Dendritic cell treated with granulocyte-macrophage colony-stimulating factor and Interleukin-4, amounts not matched to agents 40 ng/mL and 50 ng/mL, for 4 days (primary cell): ENCODE results near the gene PTPRD.

ENCODE experiments used
- H3K27ac Mint-ChIP-seq: one replicate; pipeline ENCODE4 v1.8.0; 2022; ENCODE audit warnings: mild to moderate bottlenecking, mixed read lengths
- H3K27me3 Mint-ChIP-seq: one replicate; pipeline ENCODE4 v1.8.0; 2022; ENCODE audit warnings: mild to moderate bottlenecking, mixed read lengths
- H3K36me3 Mint-ChIP-seq: one replicate; pipeline ENCODE4 v1.8.0; 2022; ENCODE audit warnings: low read depth, mixed read lengths
- H3K4me1 Mint-ChIP-seq: one replicate; pipeline ENCODE4 v1.8.0; 2022; ENCODE audit warnings: low read depth, mixed read lengths
- H3K4me3 Mint-ChIP-seq: one replicate; pipeline ENCODE4 v1.8.0; 2022; ENCODE audit warnings: mild to moderate bottlenecking, moderate library complexity, mixed read lengths
- H3K9me3 Mint-ChIP-seq: one replicate; pipeline ENCODE4 v1.8.0; 2022; ENCODE audit warnings: mixed read lengths
- intact Hi-C: fragments of 100-400 bp; cut with micrococcal nuclease; formaldehyde crosslinking; loops from one replicate; pipeline ENCODE4 v1.15.0; 2022

PTPRD gene

DNA sequence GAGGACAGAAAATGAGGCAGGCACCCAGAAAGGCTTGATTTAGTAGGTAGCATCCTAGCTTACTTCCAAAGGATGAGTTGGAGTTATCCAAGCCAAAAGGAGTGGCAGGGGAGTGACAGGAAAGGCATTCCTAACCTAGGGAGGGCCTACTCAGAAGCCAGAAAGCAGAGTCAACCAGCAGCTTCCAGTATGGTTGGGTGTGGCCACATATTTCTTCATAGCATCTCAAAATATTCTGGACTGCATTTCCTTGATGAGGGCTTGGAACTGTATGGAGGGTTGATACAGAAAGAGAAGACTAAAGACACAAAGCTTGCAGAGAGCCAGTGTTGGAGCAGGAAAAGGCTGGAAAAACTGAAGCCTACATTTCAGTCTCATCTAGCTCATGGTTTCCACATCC lies 2156.5 kb downstream of the PTPRD start:
- Mint-ChIP-seq H3K36me3 (no peaks in the 10 kb centered on the region), H3K4me3 (no peak overlapping the region), H3K4me1 (no peaks in the 10 kb centered on the region), H3K27me3 (no peaks in the 10 kb centered on the region), H3K9me3 (no peaks in the 10 kb centered on the region), H3K27ac (no peak overlapping the region)
- intact Hi-C loops, result no loop called here

DNA sequence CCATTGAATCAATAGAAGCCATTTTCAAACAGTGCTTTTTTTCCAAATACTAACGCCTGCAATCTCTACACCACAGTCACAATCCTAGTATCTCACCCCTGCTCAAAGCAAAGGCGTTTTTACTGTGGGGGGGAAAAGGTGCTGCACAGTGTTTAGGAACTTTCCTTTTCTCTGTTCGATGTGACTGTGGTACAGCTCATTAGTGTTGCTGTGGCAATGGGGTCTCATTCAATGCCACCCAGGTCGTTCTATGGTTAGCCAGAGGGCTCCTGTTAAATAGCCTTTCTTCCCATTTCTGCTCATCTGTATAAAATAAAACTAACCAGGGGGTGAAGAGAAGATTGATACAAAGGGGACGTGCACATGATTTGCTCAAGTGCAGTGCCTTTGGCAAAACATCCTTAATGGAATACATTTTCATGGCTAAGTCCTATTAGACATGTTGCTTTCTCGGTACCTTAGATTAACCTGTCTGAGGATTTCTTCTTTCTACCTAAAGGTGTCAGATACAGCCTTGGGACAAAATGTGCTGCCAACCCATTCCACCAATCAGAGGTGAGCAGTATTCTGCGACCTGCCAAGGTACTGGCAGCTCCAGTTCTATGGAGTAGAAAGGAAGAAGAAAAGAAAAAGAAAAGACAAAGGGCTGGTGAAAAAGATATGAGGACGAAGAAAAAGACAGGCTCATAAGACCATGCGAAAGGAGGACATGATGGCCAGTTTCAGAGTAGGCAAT lies 2161.8 kb downstream of the PTPRD start:
- H3K27ac Mint-ChIP-seq, result no peak overlapping the region
- no peaks in the 10 kb centered on the region for H3K4me1 Mint-ChIP-seq
- H3K4me3 Mint-ChIP-seq, result no peak overlapping the region
- no peaks in the 10 kb centered on the region for H3K27me3 Mint-ChIP-seq
- no peaks in the 10 kb centered on the region for H3K9me3 Mint-ChIP-seq
- no peaks in the 10 kb centered on the region for H3K36me3 Mint-ChIP-seq
- intact Hi-C loops, result no loop called here

DNA sequence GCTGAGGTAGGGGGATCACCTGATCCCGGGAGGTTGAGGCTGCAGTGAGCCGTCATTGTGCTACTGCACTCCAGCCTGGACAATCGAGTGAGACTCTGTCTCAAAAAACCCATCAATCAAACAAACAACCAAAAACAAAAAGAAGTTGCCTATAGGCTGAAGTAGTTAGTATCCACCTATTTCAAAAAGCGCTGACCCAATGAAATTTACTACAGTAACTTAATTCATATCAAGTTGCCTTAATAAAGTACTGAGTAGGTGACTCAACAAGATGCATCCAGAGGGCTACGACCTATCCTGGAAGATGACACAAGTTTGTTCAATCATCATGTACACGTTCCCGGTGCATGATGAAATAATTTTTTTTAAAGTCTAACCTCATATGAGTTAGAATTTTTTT lies 2164.6 kb downstream of the PTPRD start:
- Mint-ChIP-seq H3K9me3 (no peaks in the 10 kb centered on the region), H3K27me3 (no peaks in the 10 kb centered on the region), H3K4me1 (no peaks in the 10 kb centered on the region), H3K4me3 (no peak overlapping the region), H3K27ac (no peak overlapping the region), H3K36me3 (no peaks in the 10 kb centered on the region)
- intact Hi-C loops, result no loop called here

DNA sequence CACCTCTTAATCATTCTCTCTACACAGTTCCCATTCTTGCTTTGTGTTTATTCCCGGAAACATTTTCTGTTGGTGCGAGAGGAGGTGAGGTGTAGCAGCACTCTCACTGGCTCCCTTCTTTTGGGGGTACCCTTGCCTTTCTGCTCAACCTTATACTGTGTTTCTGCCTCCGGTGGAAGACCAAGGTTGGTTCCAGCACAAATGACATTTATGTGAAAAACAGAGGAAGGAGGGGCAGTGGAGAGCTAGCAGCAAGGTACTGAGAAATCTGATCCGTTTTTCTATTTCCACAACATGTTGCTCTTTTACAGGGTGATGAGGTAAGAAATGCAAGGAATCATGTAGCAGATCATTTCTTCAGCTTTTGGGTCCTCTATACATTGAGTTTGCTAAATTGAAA lies 2165.2 kb downstream of the PTPRD start:
- H3K27ac Mint-ChIP-seq, result no peak overlapping the region
- H3K9me3 Mint-ChIP-seq, result no peaks in the 10 kb centered on the region
- H3K4me3 Mint-ChIP-seq, result no peak overlapping the region
- intact Hi-C loops, result no loop called here
- H3K27me3 Mint-ChIP-seq, result no peaks in the 10 kb centered on the region
- no peaks in the 10 kb centered on the region for H3K36me3 Mint-ChIP-seq
- no peaks in the 10 kb centered on the region for H3K4me1 Mint-ChIP-seq

DNA sequence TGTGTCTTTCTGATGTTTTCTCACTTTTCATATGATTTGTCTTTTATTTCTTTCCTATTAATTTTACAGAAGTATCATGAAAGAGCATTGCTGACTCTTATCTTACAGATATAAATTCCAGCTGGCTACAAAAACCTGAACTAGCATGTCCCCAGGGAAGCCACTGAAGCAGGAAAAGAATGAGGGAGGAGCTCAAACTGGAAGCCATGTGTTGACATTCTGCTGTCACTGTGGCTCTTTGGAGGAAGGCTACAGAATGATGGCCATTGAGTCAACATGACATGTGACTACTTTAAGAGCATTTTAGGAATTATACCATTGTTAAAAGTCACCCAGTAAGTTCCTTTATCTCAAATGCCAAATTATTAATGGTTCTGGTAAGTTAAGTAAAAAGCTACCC lies 2174.9 kb downstream of the PTPRD start:
- no peak overlapping the region for H3K27ac Mint-ChIP-seq
- H3K4me3 Mint-ChIP-seq, result no peak overlapping the region
- H3K4me1 Mint-ChIP-seq, result no peaks in the 10 kb centered on the region
- intact Hi-C loops, result no loop called here
- no peaks in the 10 kb centered on the region for H3K27me3 Mint-ChIP-seq
- peaks cover 9% of the 10 kb centered on the region for H3K9me3 Mint-ChIP-seq
- no peaks in the 10 kb centered on the region for H3K36me3 Mint-ChIP-seq

DNA sequence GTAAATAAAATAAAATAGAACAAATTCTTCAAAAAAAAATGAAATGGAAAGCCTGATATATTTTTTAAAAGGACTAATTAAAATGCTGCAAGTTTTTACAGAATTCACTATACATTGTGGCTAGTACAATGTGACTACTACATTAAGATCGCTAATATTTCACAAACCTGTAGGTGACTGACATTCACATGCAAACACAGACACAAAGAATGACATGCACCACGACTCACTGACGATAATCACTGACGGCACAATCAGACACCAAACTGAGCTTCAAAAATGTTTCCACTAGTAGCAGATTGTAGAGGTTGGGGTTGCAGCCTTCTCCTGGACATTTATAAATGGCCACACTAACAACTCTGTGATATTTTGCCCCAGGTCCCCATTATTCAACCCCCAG lies 2175.5 kb downstream of the PTPRD start:
- no peak overlapping the region for H3K4me3 Mint-ChIP-seq

DNA sequence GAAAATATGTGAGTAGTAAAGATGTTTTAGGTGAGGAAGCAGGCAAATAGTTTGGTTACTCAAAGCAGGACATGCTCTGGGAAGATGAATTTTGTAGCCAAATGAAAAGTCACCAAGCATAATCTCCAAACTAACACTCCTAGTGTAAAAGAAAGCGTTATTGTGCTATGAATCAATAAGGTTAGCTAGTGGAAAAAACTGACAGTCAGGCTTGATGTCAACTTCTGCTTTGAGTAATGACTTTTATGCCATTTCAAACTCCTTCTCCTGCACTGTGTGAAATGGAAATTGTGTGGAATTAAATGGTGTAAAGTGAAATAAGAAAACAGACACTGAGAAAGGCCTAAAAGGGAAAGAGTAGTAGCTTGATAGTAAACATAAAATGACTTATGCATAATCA lies 2176.0 kb downstream of the PTPRD start:
- no peak overlapping the region for H3K27ac Mint-ChIP-seq
- H3K36me3 Mint-ChIP-seq, result no peaks in the 10 kb centered on the region
- intact Hi-C loops, result no loop called here
- H3K4me1 Mint-ChIP-seq, result no peaks in the 10 kb centered on the region
- H3K27me3 Mint-ChIP-seq, result no peaks in the 10 kb centered on the region
- H3K9me3 Mint-ChIP-seq, result peaks cover 9% of the 10 kb centered on the region
- no peak overlapping the region for H3K4me3 Mint-ChIP-seq

More for the DNA sequence above, 2175.5 kb downstream of the PTPRD start:
- Mint-ChIP-seq H3K4me1 (no peaks in the 10 kb centered on the region), H3K27me3 (no peaks in the 10 kb centered on the region), H3K36me3 (no peaks in the 10 kb centered on the region), H3K9me3 (peaks cover 9% of the 10 kb centered on the region), H3K27ac (no peak overlapping the region)
- intact Hi-C loops, result no loop called here

DNA sequence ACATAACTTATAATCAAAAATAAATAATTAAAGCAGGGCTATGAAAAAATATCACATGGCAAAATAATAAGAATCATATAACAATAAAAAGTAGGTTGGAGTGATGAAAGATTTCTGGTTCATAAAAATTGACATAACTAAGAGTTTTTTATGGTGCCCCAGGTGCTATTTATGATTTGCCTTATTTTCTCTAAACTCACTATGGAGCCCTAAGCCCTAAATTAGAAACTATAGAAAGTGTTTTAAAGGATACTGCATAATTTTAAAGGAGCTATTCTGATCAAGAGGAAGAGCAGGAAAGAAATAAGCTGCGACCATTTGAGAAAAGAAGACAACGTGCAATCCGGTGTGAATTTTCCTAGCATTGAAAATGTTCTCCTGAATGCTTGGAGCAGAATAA lies 2178.2 kb downstream of the PTPRD start:
- intact Hi-C loops, result no loop called here
- no peak overlapping the region for H3K4me3 Mint-ChIP-seq
- no peaks in the 10 kb centered on the region for H3K36me3 Mint-ChIP-seq
- no peaks in the 10 kb centered on the region for H3K4me1 Mint-ChIP-seq
- H3K27ac Mint-ChIP-seq, result no peak overlapping the region
- H3K27me3 Mint-ChIP-seq, result no peaks in the 10 kb centered on the region
- H3K9me3 Mint-ChIP-seq, result peaks cover 9% of the 10 kb centered on the region

DNA sequence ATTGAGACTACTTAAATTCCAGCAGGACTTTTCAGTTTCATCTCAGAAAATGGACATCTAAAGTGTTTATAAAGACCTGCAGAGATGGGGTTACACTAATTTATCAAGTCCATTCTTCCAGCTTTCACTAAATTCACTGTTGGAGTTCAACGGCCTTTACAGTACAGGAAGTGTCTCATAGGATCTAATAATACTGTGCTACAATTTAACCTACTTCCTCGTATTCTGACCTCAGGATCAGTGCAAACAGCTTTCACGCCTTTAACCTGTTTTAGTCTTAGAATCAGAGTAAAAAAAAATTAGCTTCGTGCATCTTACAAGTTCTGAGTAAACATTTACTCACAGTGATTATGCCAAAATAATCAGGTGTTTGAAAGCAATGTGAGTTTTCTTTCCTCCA lies 2180.6 kb downstream of the PTPRD start:
- Mint-ChIP-seq H3K36me3 (no peaks in the 10 kb centered on the region), H3K4me3 (no peak overlapping the region), H3K27me3 (no peaks in the 10 kb centered on the region), H3K4me1 (no peaks in the 10 kb centered on the region), H3K27ac (no peak overlapping the region), H3K9me3 (no peaks in the 10 kb centered on the region)
- intact Hi-C loops, result no loop called here

DNA sequence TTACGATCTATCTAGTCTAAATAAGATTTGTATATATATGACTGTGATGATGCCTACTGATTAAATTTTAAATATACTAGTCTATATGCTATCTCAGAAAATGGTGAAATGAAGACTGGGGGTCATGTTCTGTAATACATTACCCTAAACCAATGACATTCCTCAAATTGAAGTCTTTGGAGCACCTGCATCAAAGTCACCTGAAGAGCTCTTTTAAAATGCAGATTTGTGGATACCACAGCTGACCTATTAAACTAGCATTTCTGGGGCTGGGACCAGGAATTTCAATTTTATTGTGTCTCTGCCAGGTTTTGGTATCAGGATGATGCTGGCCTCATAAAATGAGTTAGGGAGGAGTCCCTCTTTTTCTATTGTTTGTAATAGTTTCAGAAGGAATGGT lies 2181.3 kb downstream of the PTPRD start:
- Mint-ChIP-seq H3K9me3 (no peaks in the 10 kb centered on the region), H3K4me3 (no peak overlapping the region), H3K4me1 (no peaks in the 10 kb centered on the region), H3K27me3 (no peaks in the 10 kb centered on the region), H3K36me3 (no peaks in the 10 kb centered on the region), H3K27ac (no peak overlapping the region)
- intact Hi-C loops, result no loop called here

DNA sequence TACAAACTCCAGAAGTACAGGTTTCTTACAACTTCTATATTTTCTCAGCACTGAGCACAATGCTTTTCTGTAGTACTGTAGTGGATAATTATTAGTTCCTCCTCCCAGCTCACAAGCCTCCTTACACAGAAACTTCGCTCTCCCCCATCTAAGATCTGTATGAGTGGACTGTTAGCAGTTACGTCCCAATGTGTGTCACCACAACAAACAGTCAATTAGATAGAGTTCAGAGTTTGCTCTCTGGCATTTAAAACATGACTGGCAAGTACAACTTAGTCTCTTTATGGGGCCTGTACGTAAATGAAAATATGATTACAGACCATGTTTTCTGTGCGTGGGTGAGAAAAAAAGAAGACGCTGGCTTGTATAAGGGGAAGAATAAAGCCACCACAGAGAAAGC lies 2181.9 kb downstream of the PTPRD start:
- Mint-ChIP-seq H3K36me3 (no peaks in the 10 kb centered on the region), H3K27me3 (no peaks in the 10 kb centered on the region), H3K27ac (no peak overlapping the region), H3K4me3 (no peak overlapping the region), H3K4me1 (no peaks in the 10 kb centered on the region), H3K9me3 (no peaks in the 10 kb centered on the region)
- intact Hi-C loops, result no loop called here

DNA sequence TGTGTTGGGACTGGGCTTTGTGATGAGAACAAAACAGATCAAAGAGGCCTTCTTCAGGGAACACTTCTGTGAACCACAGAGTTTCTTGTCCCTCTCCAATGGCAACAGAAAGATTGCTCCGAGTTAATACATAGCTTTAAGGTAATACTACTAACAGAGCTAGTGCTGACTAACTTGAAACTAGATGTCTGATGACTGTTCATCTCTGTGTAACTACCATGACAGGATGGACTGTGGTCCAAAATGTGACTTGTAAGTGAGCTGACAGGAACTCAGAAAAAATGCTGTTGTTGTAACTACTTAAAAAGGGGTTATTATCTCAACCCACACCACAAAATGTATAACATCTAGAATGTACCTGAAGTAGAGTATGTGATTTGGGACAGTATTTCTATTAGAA lies 2183.0 kb downstream of the PTPRD start:
- Mint-ChIP-seq H3K27me3 (no peaks in the 10 kb centered on the region), H3K4me3 (no peak overlapping the region), H3K9me3 (no peaks in the 10 kb centered on the region), H3K36me3 (no peaks in the 10 kb centered on the region), H3K4me1 (no peaks in the 10 kb centered on the region), H3K27ac (no peak overlapping the region)
- intact Hi-C loops, result no loop called here

DNA sequence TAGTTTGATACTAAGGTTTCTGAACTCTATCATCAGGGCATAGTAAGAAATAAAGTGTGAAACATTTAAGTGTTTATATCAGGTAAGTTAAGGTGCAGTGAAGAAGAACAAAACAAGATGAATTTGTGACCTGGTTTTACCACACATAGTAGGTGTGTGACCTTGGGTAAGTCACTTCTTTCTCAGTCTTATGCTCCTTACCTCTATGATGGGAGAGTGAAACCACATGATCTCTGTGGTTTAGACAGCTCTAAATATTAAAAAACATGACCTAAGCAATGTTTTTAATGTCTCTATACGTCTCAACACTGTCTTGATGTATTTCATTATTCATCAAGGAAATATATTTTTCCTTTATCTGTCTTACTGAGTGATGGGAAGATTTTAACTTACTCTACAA lies 2183.6 kb downstream of the PTPRD start:
- no peaks in the 10 kb centered on the region for H3K27me3 Mint-ChIP-seq
- no peak overlapping the region for H3K27ac Mint-ChIP-seq
- no peak overlapping the region for H3K4me3 Mint-ChIP-seq
- intact Hi-C loops, result no loop called here
- no peaks in the 10 kb centered on the region for H3K36me3 Mint-ChIP-seq
- H3K4me1 Mint-ChIP-seq, result no peaks in the 10 kb centered on the region
- no peaks in the 10 kb centered on the region for H3K9me3 Mint-ChIP-seq

DNA sequence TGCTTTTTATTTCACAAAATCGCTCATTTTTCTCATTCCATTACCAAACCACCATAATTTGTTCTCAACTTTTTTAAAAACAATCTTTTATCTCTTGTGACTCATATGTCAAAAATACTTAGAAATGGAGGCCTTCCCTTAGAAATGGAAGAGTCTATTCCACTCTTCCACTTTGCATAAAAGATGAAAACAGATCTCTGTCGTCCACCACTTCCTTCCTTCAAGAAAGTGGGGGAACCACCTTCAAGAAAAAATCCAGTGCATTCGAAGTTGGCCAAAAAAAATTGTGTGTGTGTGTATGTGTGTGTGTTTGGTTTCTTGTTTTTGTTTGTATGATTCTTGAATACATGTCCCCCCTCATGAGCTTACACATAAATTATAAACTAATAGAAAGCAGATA lies 2184.4 kb downstream of the PTPRD start:
- Mint-ChIP-seq H3K36me3 (no peaks in the 10 kb centered on the region), H3K27ac (no peak overlapping the region), H3K9me3 (no peaks in the 10 kb centered on the region), H3K27me3 (no peaks in the 10 kb centered on the region), H3K4me3 (no peak overlapping the region), H3K4me1 (no peaks in the 10 kb centered on the region)
- intact Hi-C loops, result no loop called here

DNA sequence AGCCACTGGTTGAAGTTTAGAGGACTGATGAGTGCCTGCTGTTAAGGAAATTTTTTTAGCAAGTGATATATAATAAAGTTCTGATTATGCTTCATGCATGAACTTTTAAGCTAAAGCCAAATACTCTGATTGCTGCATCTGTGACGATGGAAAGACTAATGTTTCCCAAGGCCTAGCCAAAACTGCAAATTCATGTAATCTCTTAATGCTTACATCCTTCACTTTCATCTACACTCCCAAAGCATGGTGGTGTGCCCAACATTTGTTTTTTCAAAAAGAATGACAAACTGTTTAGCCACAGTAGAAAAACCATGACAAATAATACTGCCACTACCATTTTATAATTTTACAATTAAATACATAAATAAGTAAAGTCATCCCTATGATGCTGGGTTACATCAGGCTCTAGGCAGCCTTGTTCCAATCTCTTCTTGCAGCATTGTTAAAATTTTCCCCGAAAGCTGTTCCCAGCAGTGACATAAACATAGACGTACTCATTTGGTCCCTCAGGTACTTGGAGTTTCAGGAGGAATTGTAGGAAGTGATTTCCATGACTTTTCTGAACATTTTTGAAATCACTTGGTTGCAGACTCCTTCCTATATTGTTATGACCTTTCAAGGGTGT lies 2187.9 kb downstream of the PTPRD start:
- H3K27ac Mint-ChIP-seq, result no peak overlapping the region
- no peak overlapping the region for H3K4me3 Mint-ChIP-seq
- H3K36me3 Mint-ChIP-seq, result no peaks in the 10 kb centered on the region
- intact Hi-C loops, result no loop called here
- no peaks in the 10 kb centered on the region for H3K9me3 Mint-ChIP-seq
- no peaks in the 10 kb centered on the region for H3K27me3 Mint-ChIP-seq
- H3K4me1 Mint-ChIP-seq, result no peaks in the 10 kb centered on the region
